Measurements from ENCODE around the gene RNPEPL1.

GRCh38 chr2:240628808-240629618 lies 60.7 kb downstream of the RNPEPL1 start:
- TF ChIP-seq CTCF (conservative IDR thresholded peaks at IDR 0.05): no peak
- TF ChIP-seq EZH2 (IDR thresholded peaks at IDR 0.05; ENCODE audit: low read depth): no peak
